Neural progenitor cell (in vitro differentiated cells): Measurements from ENCODE around the gene C14orf93. TPM values are rescaled to one million over a fixed set of nuclear protein-coding genes. Genes with fewer than 3 reads are reported as not detected.

Experiments used
- DNase-seq: peaks from one replicate; pipeline ENCODE4 v3.0.0-alpha.2; 2016; ENCODE audit warnings: low spot score
- H2AFZ ChIP-seq: fragments of 200-600 bp; sonication (generic); replicated peaks from 2 replicates; pipeline ENCODE4 v1.6.1; 2016; ENCODE audit warnings: antibody characterized with exemption
- H3F3A ChIP-seq: fragments of 200-600 bp; sonication (generic); 2 replicates; pipeline ENCODE4 v1.6.1; 2016; ENCODE audit warnings: antibody characterized with exemption, low read depth
- H3K27ac ChIP-seq: fragments of 200-600 bp; sonication (generic); 2 replicates; pipeline ENCODE4 v1.5.1; 2016; ENCODE audit warnings: mild to moderate bottlenecking
- H3K27me3 ChIP-seq: fragments of 200-600 bp; sonication (generic); 2 replicates; pipeline ENCODE4 v1.6.1; 2016; ENCODE audit warnings: mild to moderate bottlenecking, moderate library complexity
- H3K36me3 ChIP-seq: fragments of 200-600 bp; sonication (generic); 2 replicates; pipeline ENCODE4 v1.5.1; 2016
- H3K4me1 ChIP-seq: fragments of 200-600 bp; sonication (generic); 2 replicates; pipeline ENCODE4 v1.6.1; 2016; ENCODE audit warnings: mixed run types
- H3K4me2 ChIP-seq: fragments of 200-600 bp; sonication (generic); 2 replicates; pipeline ENCODE4 v1.6.1; 2016
- H3K4me3 ChIP-seq: fragments of 200-600 bp; sonication (generic); 2 replicates; pipeline ENCODE4 v1.5.1; 2016
- H3K79me2 ChIP-seq: fragments of 200-600 bp; sonication (generic); 2 replicates; pipeline ENCODE4 v1.6.1; 2016; ENCODE audit warnings: low read depth
- H3K9ac ChIP-seq: fragments of 200-600 bp; sonication (generic); 2 replicates; pipeline ENCODE4 v1.6.1; 2016
- H3K9me3 ChIP-seq: fragments of 200-600 bp; sonication (generic); 2 replicates; pipeline ENCODE4 v1.5.1; 2016; ENCODE audit warnings: low read depth
- H4K20me1 ChIP-seq: fragments of 200-600 bp; sonication (generic); 2 replicates; pipeline ENCODE4 v1.6.1; 2016; ENCODE audit warnings: low read depth
- H3K27ac Mint-ChIP-seq: 3 replicates; pipeline ENCODE4 v1.8.0; 2021; ENCODE audit warnings: mixed read lengths
- H3K27me3 Mint-ChIP-seq: 2 replicates; pipeline ENCODE4 v1.8.0; 2022; ENCODE audit warnings: low read depth, mild to moderate bottlenecking, inconsistent platforms, moderate library complexity, mixed read lengths; ENCODE audit not compliant: insufficient read depth
- H3K36me3 Mint-ChIP-seq: 3 replicates; pipeline ENCODE4 v1.8.0; 2021; ENCODE audit warnings: mixed read lengths
- H3K4me1 Mint-ChIP-seq: 3 replicates; pipeline ENCODE4 v1.8.0; 2021; ENCODE audit warnings: mixed read lengths
- H3K4me3 Mint-ChIP-seq: 3 replicates; pipeline ENCODE4 v1.8.0; 2021; ENCODE audit warnings: mild to moderate bottlenecking, moderate library complexity, mixed read lengths
- H3K9me3 Mint-ChIP-seq: 3 replicates; pipeline ENCODE4 v1.8.0; 2020; ENCODE audit warnings: mixed read lengths
- EZH2 ChIP-seq: fragments of 200-600 bp; sonication (generic); IDR thresholded peaks from 2 replicates; pipeline ENCODE4 v1.6.1; 2017; ENCODE audit warnings: antibody characterized with exemption, mild to moderate bottlenecking, moderate library complexity
- EZH2phosphoT487 ChIP-seq: fragments of 200-600 bp; sonication (generic); IDR thresholded peaks from 2 replicates; pipeline ENCODE4 v1.6.1; 2017; ENCODE audit warnings: antibody characterized with exemption
- total RNA-seq: library from RNA; depleted of rRNA; stranded (reverse); fragments of >200 nt; gene quantifications from 2 replicates; pipeline ENCODE4 v1.2.3, GENCODE V29; 2015; ENCODE audit warnings: low replicate concordance
- TF ChIP-seq, protein P1 (sequence below): fragments of 200-600 bp; sonication (generic); IDR thresholded peaks from 2 replicates; pipeline ENCODE4 v1.5.1; 2017; ENCODE audit warnings: antibody characterized with exemption, mild to moderate bottlenecking

Gene C14orf93, protein sequence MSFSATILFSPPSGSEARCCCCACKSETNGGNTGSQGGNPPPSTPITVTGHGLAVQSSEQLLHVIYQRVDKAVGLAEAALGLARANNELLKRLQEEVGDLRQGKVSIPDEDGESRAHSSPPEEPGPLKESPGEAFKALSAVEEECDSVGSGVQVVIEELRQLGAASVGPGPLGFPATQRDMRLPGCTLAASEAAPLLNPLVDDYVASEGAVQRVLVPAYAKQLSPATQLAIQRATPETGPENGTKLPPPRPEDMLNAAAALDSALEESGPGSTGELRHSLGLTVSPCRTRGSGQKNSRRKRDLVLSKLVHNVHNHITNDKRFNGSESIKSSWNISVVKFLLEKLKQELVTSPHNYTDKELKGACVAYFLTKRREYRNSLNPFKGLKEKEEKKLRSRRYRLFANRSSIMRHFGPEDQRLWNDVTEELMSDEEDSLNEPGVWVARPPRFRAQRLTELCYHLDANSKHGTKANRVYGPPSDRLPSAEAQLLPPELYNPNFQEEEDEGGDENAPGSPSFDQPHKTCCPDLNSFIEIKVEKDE
- total RNA-seq = 8.2 and 11.0 TPM in 2 replicates

DNA sequence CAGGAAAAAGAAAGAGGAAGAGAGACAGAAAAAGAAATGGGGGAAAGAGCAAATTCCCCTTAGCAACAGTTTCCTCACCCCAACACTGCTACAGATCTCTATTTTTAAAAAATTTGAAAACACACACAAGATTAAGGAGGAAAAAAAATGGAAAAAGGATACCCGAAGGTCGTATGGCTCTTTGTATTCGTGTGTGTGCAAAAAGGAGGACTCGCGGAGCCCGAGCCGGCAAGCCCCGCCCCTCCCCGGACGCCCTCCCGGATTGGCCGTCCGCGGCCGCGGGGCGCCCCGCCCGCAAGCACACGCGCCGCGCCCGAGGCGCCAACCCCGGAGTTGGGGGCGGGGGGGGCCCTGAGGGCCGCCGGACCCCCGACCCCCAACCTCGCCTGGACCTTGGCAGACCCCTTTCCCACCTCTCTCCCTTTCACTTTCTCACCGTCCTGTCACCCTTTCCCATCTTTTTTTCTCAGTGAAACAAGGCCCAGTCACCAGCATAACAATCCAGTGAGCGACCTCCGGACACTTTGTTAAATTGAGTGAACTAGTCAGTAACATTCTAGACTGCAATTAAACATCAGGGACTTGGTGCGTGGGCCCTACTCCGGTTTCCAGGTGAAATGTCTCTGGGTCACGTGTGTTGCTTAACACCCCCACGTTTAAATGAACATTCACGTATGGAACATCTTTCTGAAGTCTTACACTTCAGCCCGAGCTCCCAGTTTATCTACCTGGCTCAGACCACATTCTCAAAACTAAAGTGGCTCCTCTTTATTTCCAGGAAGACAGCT is at the start of gene C14orf93:
Gene C14orf93, minus strand, starts transcription at position 205 of the 788 bp plus-strand sequence. CDS start 11,120 bp downstream, outside the sequence.
- Histone ChIP-seq H3K27me3 (no peaks in the 10 kb centered on the region), H3F3A (peaks cover 48% of the 10 kb centered on the region), H3K9me3 (no peaks in the 10 kb centered on the region), H3K9ac (no peak within 1 kb of the TSS), H3K4me1 (peaks cover 19% of the 10 kb centered on the region), H3K36me3 (no peaks in the 10 kb centered on the region), H3K27ac (no peak within 1 kb of the TSS), H3K4me3 (peak within 1 kb of the TSS; percentile 30), H3K79me2 (peaks cover 7% of the 10 kb centered on the region), H3K4me2 (peak within 1 kb of the TSS; percentile 65), H2AFZ (peak within 1 kb of the TSS; percentile 84), H4K20me1 (no peaks in the 10 kb centered on the region)
- peaks cover 43% of the 10 kb centered on the region for H3K4me1 Mint-ChIP-seq
- H3K27ac Mint-ChIP-seq = peak within 1 kb of the TSS; percentile 96
- DNase-seq = peak; percentile 77
- H3K4me3 Mint-ChIP-seq = peak within 1 kb of the TSS; percentile 89
- H3K27me3 Mint-ChIP-seq = peaks cover 8% of the 10 kb centered on the region
- TF ChIP-seq EZH2phosphoT487 (no peak), EZH2 (no peak)
- TF ChIP-seq, protein P1, sequence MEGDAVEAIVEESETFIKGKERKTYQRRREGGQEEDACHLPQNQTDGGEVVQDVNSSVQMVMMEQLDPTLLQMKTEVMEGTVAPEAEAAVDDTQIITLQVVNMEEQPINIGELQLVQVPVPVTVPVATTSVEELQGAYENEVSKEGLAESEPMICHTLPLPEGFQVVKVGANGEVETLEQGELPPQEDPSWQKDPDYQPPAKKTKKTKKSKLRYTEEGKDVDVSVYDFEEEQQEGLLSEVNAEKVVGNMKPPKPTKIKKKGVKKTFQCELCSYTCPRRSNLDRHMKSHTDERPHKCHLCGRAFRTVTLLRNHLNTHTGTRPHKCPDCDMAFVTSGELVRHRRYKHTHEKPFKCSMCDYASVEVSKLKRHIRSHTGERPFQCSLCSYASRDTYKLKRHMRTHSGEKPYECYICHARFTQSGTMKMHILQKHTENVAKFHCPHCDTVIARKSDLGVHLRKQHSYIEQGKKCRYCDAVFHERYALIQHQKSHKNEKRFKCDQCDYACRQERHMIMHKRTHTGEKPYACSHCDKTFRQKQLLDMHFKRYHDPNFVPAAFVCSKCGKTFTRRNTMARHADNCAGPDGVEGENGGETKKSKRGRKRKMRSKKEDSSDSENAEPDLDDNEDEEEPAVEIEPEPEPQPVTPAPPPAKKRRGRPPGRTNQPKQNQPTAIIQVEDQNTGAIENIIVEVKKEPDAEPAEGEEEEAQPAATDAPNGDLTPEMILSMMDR = no peak
- H3K36me3 Mint-ChIP-seq = peaks cover 4% of the 10 kb centered on the region
- peaks cover 2% of the 10 kb centered on the region for H3K9me3 Mint-ChIP-seq

DNA sequence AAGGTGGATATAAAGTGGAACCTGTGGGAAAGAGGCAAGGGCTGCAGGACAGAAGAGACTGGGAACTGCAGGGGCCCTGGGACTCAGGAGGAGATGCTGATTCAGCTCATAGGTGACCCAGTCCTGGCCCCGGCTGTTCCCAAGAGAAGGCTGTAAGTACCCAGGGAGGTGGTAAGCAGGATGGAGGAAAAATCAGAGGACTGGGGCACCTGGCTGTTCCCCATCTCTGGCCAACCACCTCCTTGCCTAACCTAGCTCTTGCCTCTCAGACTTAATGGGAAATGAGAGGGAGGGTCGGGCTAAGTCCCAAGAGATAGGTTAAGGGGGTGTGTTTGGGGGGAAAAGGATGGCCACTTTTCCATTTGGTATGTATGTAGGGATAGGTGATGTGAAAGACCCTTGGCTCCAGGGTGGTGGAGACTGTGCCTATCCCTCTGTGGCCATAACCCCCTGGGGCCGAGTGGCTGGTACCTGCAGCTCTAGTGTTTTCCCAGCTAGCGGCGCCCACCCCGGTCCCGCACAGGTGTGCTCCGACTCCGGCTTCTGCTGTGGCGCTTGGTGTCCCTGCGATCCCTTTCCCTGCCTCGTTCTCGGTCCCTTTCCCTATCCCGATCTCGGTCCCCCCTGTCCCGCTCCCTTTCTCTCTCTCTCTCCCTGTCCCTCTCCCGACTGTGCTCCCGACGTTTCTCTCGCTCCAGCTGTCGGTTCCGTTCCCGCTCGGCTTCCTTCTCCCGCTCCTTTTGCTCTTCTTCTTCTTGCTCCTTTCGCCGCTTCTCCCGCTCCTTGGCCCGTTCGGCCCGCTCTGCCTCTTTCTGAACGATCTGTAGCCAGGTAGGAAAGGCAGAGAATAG is 48.9 kb upstream of the C14orf93 start:
- Histone ChIP-seq H3K4me2 (no peak overlapping the region), H3K9ac (no peak overlapping the region), H3F3A (peaks cover 61% of the 10 kb centered on the region), H3K79me2 (peaks cover 26% of the 10 kb centered on the region), H3K27me3 (no peaks in the 10 kb centered on the region), H3K4me3 (no peak overlapping the region), H3K36me3 (peaks cover 22% of the 10 kb centered on the region), H3K9me3 (no peaks in the 10 kb centered on the region), H3K4me1 (peaks cover 5% of the 10 kb centered on the region), H2AFZ (no peak overlapping the region), H4K20me1 (peaks cover 69% of the 10 kb centered on the region), H3K27ac (peak overlapping the region; percentile 41)
- Mint-ChIP-seq H3K27ac (peak overlapping the region; percentile 6), H3K36me3 (peaks cover 24% of the 10 kb centered on the region), H3K4me1 (peaks cover 22% of the 10 kb centered on the region), H3K9me3 (no peaks in the 10 kb centered on the region), H3K4me3 (peak overlapping the region; percentile 8), H3K27me3 (peaks cover 4% of the 10 kb centered on the region)
- no peak for DNase-seq
- TF ChIP-seq EZH2 (no peak), EZH2phosphoT487 (no peak)
- TF ChIP-seq, protein P1 = no peak
